CMK (cell line): ENCODE data around the gene TEK.

Source experiments
- DNase-seq: peaks from one replicate; pipeline ENCODE4 v3.0.0-alpha.2; 2010; ENCODE audit warnings: low read depth

Gene TEK

DNA sequence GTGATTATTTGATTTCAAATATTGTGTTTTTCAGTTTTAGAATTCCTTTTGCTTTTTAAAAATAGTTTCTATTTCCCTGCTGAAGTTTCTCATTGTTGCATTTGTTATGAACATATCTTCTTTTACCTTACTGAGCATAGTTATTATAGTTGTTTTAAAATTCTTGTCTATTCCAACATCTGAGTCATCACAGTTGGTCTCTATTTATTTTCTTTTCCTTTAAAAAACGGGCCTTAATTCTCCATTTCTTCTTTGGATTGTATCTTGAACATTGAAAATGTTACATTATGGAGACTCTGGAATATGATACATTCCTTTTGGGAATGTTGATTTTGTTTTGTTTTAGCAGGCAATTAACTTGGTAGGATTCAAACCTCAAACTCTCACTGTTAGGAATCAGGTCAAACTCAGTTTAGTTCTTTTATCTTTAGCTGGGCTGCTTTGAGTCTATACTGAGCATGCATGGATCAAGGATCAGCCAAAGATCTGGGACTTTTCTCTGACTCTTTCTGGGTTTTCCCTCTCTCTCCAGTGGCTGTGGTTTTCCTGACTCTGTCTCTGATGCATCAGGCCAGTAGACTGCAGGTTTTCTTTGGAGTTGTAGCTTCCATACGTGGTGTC, 70.3 kb downstream of the TEK start:
- DNase-seq = no peak

DNA sequence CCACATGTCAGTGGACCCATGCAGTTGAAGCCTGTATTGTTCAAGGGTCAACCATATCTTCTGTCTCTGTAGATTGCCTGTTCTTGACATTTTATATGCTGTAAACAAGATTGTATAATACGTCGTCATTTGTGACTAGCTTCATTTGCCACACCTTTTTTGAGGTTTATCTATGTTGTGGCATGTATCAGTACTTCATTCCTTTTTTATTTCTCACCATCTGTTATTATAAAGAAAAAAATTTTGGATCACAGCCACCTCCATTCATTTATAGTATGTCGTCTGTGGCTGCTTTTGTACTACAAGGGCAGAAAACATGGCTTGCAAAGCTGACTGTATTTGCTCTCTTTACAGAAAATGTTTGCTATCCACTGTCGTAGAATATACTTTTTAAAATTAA, 72.4 kb downstream of the TEK start:
- DNase-seq = no peak

DNA sequence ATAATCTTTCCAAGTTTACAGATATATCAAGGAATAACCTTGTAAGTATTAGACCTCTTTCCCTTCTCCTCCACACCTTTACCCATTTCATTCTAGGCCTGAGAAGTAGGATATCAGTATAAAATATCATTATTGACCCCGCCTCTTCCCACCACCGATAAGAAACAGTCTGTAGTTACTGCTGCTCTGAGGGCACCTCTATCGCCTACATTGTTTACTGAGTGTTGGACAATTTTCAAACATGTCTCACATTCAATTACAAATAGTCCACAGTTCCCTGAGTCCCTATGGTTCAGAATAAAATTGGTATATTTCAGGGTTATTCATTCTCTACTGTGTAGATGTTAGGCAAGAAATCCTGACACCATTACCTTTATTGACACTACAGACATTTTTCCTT, 73.4 kb downstream of the TEK start:
- no peak for DNase-seq

GRCh38 chr9:27183131-27183530, 74.1 kb downstream of the TEK start:
- DNase-seq = no peak

DNA sequence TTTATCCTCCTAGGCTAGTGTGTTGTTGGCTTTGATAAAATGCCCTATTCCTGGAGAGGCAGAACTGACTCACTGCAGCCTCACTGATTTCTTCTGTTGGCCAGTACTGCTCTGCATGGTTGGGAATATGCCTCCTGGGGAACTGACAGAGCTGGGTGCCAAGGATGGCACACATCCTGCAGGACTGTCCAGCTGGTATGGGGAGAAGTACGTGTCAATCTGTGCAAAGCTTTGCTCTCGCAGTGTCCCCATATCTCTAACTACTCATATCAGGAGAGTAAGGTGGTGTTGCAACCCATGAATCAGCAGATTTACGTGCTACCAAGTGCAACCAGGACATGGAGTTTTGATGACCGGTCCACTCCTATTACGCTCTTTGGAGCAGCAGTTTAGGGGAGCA, 74.7 kb downstream of the TEK start:
- DNase-seq = no peak

- DNase-seq = no peak
Observed at GRCh38 chr9:27184556-27185351, 75.7 kb downstream of the TEK start.

DNA sequence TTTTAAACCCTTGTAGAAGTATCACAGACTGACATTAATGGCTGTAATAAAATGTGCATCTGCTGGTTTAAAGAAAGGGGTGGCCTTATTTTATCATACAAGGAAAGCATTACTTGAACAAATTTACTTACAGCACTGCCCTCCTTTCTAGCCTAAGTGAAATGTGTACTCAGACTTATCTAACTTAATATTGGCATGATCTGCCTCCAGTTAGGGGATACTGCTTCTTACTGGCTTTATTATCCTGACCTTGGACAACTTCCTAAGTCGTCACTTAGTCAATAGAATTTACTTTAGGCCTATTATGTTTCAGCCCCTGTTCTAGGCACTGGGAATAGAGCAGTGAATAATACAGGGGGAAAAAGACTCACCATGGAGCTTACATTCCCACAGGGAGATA, 79.4 kb downstream of the TEK start:
- no peak for DNase-seq

- no peak for DNase-seq
Observed at GRCh38 chr9:27189426-27189825, 80.4 kb downstream of the TEK start.

GRCh38 chr9:27192291-27192960, 83.4 kb downstream of the TEK start:
- no peak for DNase-seq

- DNase-seq = no peak
Observed at GRCh38 chr9:27193886-27194285, 84.9 kb downstream of the TEK start.

DNA sequence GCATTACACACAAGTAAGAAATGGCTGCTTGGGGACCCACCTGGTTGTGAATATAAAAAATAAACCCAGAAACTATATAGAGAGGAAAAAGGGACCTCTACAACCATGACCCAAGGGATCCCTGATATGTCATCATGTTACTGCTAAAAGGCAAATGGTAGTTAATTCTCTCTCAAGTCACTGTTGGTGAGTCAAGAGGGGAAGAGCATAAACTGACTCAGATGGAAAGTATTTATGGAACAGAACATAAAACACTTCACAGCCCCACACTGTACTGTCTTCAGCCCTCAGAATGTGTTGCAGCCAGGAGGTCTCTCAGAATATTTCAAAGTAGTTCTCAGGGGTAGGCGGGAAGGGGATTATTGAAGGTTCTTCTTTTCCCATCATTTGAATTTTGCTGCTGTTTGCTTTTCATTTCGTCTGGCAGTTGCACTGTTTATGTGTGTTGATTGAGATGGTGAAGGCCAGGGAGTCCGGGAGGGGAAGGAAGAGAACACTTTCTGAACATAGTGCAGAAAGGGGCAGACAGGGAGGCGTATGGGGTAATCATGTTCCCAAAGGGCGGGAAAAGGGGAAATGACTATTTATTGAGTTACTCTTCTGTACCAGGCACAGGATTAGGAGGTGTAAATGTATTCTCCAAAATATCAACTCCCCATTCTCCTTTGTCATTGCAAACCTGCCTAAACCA, 85.5 kb downstream of the TEK start:
- no peak for DNase-seq

- no peak for DNase-seq
Observed at GRCh38 chr9:27195191-27195590, 86.2 kb downstream of the TEK start.

GRCh38 chr9:27196383-27196782, 87.4 kb downstream of the TEK start:
- no peak for DNase-seq

DNA sequence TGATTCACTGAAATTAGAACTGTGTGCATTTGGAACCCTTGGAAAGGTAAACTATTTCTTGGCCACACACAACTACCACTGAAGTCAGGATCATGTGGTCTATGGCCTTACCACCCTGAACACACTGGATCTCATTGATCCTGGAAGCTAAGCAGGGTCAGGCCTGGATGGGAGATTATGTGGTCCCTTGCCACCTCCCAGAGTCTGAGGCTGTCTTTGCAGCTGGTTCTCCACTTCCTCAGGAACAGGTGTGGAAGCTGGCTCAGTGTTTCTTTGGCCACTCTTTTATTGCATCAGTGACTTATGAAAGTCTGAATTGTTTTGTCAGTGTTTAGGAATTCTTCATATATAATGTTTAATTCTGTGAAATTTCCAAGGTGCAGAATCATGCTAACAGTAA, 89.2 kb downstream of the TEK start:
- no peak for DNase-seq

GRCh38 chr9:27202056-27202455, 93.0 kb downstream of the TEK start:
- no peak for DNase-seq

DNA sequence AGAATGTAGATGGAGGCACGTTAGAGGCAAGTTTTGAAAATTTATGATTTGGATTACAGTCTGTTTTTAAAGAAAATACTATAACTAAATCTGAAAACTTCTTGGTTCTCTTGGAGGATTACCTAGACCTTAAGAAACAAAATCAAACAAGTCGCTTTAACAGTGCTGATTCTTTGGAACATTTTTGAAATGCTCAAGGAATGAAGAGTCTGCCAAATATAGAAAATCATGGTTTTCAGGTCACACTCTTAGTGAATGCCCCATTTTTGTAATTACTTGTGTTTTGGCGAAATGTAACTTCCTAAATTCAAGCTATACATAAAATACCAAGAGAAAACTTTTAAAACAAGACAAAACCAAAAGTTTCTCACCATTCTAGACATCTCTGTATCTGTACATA, 94.8 kb downstream of the TEK start:
- DNase-seq = no peak

DNA sequence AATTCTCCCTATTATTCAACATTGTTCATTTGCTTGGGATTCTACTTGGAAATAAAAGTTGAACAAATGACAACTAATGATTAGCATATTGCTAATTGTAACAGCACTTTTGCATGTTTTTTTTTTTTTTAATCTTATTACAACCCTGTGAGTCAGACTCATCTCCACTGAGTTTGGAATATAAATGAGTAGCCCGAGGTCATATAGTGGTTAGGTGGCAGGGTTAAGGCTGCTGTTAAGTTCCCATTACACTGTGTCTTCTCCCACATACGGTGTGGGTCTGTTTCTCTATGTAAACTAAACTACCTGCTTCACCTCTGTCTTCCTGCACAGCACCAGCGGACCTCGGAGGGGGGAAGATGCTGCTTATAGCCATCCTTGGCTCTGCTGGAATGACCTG, 95.6 kb downstream of the TEK start:
- DNase-seq = no peak

- DNase-seq = no peak
Observed at GRCh38 chr9:27205198-27205597, 96.2 kb downstream of the TEK start.

DNA sequence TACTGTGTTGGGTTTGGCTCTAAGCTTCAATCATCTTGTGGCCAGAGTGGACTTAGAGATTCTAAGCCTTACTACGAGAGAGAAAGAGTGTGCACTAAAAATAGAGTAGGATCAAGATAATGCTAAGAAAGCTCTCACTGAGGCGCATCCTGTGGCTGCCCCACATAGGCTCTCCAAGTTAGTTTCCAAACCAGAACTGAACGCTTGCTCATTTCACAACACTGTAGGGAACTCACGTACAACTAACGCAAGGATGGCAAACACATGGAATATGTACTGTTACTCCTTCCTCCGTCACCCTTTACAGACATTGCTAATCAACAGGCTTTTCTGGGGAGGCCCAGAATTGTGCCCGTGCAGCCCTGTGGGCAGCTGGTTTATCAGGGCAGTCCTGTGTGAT, 97.0 kb downstream of the TEK start:
- DNase-seq = no peak

GRCh38 chr9:27209034-27209433, 100.0 kb downstream of the TEK start:
- DNase-seq = no peak

GRCh38 chr9:27210588-27210987, 101.6 kb downstream of the TEK start:
- DNase-seq = no peak

GRCh38 chr9:27212191-27212590, 103.2 kb downstream of the TEK start:
- DNase-seq = no peak

DNA sequence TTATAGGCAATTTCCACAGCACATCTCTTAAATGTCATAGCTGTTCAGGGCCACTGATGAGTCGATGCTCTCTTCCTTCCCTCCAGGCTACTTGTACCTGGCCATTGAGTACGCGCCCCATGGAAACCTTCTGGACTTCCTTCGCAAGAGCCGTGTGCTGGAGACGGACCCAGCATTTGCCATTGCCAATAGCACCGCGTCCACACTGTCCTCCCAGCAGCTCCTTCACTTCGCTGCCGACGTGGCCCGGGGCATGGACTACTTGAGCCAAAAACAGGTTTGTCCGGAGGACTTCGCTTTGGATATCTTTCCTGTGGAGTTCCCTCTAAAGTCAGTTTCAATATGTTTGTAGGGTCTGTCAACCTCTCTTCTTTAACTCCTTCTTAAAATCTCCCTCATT, 103.6 kb downstream of the TEK start:
- DNase-seq = no peak
